GM19455 (cell line): ENCODE results near the gene GIN1.
"Not testable (repeated sequence)": the region's sequence is repeated elsewhere in the genome, so short reads cannot be mapped to it uniquely, and the experiment has no call there.

ENCODE experiments used
- ATAC-seq: cut with Tn5 transposase; IDR thresholded peaks from one replicate; pipeline ENCODE4 v1.9.1; 2021; ENCODE audit not compliant: unreplicated experiment

GIN1 gene

DNA sequence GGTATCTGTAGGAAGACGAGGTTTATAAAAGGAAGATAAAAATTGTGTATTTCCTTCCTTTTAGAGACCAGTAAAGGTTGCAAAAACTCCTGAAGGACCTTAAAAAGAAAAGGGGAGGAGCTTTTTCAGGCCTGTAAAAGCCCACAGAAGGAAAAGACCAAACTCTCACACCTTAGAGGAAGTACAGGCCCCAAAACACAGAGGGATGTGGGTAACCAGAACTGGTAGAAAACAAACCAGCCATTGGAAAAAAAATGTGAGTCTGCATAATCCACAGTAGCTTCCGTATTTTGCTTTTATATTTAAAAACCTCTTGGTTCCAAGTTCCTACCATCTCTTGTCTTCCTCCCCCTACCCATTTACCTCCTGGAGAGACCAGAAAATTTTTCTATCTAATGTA lies 8.5 kb downstream of the GIN1 start:
- ATAC-seq: no peak

DNA sequence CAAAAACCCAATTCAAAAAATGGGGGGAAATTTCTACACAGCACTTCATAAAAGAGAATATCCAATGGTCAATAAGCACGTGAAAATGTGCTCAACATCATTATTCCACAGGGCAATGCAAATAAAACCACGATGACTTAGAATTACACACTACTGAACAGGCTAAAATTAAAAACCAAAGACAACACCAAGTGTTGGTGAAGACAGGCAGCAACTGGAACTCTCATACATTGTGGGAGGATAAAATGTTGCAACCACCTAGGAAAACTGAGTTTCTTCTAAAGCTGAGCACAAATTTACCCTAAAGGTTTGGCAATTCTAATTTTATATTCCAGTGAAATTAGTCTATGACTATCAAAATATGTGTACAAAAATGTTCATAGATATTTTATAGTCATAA lies 9.5 kb downstream of the GIN1 start:
- no peak for ATAC-seq

DNA sequence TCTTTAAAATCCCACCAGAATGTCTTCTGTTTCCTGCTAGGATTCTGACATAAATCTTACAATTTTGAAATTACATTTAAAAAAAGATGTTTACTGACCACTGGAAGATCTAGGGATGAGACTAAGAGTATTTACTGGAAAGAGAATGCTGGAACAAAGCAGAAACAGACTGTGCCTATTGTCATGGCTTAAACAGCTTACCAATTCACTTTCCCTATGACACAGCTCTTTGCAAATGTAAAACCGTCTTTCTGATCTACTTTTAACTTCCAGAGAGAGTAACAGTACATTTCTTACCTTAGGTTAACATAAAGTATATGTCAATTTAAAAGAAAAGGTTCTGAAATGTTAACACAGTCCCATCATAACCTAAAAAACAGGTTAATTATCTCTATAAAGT lies 10.7 kb downstream of the GIN1 start:
- no peak for ATAC-seq

DNA sequence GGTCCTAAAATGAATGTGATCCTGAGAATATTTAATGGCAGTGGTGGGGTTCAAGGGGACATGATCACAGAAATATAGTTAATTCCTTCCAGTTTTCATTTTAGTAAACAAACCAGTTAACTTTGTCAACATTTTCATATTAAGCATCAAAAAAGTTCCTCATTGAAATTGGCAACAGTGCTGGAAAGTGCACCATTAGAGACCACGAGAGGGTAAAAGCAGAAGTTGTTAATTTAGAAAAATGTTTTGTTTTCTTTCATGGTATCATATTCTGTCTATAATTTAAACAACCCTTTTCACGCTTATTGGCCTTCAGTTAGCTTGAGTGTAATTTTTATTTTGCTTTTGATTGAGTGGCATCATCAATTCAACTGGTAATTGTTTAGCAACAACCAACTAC lies 11.9 kb downstream of the GIN1 start:
- ATAC-seq: no peak

DNA sequence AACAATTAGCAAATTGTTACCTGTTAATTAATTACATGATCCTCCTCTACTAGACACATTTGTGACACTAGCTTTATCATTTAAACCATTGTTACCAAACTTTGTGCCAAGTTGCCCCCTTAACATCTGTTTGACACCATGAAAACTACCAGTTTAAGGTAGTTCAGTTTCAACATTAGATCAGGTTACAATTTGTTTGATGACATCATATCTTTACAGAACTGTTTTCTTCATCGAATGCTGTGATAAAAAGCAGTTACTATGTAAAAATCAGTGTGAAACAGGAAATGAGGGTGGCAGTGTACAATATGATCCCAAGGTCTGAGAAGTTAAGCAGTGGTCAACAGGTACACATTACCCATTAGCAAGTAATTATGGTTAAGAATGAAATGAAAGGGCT lies 17.7 kb downstream of the GIN1 start:
- no peak for ATAC-seq

DNA sequence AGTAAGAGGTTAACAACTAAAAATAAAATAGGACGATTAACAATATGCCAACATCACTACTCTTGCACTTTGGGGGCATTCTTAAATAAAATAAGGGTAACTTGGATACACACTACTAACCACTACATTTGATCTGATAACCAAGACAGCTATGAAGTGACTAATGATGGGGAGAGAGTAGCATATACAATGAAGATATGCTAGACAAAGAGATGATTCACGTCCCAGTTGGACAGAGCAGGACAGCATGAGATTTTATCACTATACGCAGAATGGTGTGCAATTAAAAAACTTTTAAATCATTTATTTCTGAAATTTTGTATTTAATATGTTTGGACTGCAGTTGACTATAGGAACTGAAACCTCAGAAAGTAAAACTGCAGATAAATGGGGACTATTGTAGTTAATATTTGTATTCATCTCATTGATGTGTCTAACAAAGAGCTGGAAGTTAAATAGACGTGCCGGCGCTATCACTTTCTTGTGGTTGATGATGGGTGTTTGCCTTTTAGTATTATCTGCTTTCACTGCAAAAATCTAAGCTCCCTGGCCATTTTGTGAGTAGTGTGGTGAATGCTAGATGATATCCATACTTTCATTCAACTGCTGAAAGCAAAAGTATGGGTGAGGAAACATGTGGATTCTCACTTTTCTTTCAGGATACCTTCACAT lies 18.7 kb downstream of the GIN1 start:
- no peak for ATAC-seq

DNA sequence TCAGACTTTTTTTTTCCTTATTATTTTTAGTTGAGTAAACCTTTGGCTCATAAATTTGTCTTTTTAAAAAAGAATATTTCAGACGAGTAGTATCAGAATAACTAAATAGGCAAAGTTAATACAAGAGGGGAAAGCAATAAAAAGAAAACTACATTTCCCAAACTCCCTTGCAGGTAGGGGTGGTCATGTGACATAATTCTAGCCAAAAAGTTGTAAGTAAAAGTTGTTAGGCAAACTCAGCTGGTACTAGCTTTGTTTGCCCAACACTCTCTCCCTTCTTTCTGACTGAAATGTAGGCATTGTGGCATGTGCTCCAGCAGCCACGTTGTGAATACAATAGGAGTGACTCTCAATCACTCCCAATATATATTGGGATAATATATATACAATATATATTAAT lies 20.9 kb downstream of the GIN1 start:
- ATAC-seq: no peak

DNA sequence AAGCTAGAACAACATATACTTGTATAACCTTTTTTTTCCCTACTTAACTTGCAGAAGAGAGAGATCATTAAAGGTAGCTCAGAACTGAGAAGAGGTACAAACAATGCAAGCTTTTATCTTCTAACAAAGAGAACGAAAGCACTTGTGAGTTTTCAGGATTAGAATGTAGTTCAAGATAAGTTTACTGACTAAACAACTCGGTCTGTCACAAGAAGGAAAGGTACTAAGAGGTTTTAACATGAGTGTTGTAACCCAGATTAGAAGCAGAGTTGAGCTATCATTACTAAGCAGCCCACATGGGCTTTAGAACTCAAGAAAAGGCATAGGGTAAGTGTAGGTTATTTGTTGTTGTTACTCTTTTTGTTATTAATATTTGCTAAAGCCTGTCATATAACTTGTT lies 25.2 kb downstream of the GIN1 start:
- no peak for ATAC-seq

DNA sequence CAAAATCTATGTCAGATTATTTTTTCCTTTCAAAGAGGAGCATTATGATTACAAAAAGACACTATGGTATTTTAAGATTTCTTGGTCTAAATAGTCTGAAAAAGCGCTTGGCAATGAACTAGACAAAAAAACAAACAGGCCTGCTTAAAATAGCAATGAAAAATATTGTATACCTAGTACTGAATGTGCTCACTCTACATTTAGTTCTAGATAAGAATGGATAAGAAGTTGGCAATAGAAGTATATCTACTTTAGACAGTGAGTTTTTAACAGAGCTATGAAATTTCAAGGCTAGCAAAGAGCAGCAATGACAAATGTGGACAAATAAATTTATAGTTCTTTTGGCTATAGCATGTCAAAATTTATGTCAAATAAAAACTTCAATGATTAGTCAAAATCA lies 26.2 kb downstream of the GIN1 start:
- ATAC-seq: no peak

DNA sequence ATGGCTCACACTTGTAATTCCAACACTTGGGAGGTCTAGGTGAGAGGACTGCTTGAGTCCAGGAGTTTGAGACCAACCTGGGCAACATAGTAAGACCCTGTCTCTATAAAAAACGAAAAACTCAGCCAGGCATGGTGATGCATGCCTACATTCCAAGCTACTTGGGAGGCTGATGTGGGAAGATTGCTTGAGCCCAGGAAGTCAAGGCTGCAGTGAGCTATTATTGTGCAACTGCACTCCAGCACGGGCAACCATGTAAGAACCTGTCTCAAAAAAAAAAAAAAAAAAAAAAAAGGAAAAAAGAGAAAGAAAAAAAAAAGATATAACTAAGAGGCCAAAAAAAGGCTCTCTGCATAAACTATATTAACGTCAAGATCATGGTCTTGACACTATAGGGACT lies 27.3 kb downstream of the GIN1 start:
- ATAC-seq: no peak

DNA sequence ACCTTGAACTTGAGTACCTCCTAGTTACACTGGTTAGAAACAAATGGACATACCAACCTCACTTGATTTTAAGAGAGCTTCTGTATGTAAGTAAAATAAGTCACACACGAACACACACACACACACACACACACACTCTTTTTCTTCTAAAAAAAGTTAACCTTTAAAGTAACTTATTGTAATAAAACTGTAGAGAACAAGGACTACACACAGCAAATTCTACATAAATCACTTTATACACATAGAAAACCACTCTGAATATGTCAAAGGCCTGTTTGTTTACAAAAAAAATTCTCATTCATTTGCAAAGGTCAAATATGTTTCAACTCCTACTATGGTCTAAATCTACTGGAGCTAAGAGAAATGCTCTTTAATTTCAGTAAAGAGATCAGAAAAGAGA lies 29.1 kb downstream of the GIN1 start:
- ATAC-seq: no peak

DNA sequence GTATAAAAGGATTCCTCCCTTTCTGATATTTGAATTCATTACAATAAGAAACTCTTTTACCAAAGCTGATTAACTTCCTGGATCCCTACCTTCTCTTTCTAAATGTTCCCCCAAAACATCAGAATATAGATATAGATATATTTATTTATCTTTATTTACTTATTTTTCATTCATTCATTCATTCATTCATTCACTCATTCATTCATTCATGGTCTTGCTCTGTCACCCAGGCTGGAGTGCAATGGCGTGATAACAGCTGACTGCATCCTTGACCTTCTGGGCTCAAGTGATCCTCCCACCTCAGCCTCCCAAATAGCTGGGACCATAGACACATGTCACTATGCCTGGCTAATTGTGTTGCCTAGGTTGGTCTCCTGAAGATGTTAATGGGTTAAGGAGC lies 30.7 kb downstream of the GIN1 start:
- no peak for ATAC-seq

DNA sequence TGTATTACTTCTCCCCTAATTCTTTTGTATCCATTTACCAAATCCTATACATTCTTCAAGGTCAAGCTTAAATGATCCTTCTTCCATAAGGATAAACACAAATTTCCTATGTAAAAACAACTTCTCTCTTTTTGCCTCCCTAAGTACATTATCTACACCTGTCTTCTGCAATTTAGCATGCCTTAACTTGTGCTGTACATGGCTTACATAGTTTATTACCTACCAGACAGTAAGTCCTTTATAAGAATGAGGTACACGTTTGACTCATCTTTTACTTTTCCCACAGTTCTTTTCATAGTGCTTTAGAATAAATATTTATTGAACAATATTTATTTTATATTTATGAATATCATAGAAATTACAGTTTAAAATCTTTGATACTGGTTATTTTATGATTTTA lies 33.4 kb downstream of the GIN1 start:
- no peak for ATAC-seq

DNA sequence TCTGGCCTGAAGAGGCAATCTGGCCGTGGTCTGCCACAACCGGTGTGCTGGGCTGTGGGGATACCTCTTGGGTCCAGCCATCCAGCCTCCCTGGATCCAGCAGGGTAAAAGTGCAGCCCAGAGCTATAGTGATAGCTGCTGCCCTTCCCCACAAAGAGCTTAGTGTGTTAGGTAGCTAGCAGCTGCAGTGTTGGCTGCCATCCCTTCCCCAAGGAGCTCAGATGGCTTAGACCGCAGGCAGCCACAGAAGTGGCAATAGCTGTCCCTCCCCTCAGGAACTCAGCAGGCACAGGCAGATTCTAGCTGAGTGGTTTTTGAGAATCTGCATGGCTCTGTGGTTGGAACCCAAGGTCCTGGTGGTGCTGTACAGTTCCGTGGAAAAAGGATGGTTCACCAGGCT lies 40.1 kb downstream of the GIN1 start:
- ATAC-seq: no peak

DNA sequence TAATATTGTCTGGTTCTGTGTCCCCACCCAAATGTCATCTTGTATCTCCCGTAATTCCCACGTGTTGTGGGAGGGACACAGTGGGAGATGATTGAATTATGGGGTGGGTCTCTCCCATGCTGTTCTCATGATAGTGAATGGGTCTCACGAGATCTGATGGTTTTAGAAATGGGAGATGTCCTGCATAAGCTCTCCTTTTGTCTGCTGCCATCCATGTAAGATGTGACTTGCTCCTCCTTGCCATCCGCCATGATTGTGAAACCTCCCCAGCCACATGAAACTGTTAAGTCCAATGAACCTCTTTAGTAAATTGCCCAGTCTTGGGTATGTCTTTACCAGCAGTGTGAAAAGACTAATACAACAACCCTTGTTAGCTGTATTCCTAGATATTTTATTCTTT lies 44.5 kb downstream of the GIN1 start:
- ATAC-seq: no peak

DNA sequence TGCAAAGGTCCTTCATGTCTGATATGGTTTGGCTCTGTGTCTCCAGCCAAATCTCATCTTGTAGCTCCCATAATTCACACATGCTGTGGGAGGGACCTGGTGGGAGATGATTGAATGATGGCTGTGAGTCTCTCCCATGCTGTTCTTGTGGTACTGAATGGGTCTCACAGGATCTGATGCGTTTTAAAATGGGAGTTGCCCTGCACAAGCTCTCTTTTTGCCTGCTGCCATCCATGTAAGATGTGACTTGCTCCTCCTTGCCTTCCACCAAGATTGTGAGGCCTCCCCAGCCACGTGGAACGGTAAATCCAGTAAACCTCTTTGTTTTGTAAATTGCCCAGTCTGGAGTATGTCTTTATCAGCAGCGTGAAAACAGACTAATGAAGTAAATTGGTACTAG lies 46.4 kb downstream of the GIN1 start:
- ATAC-seq: not testable (repeated sequence)

DNA sequence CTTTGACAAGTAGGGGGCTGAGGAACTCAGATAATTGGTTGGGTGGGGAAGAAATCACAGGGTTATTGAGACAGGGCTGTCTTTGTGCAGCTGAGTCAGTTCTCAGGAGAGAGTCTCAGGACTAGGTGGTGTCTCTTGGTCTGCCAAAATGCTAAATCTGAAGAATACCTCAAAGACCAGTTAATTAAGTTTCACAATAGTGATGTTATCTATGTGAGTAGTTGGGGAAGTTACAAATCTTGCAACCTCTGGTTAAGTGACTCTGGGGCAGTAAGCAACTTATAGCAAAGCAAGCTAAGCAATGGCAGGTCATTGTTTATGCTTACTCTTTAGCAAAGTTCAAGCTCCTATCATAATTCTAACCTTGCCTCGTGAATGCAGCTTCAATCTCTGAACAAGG lies 53.6 kb downstream of the GIN1 start:
- no peak for ATAC-seq

DNA sequence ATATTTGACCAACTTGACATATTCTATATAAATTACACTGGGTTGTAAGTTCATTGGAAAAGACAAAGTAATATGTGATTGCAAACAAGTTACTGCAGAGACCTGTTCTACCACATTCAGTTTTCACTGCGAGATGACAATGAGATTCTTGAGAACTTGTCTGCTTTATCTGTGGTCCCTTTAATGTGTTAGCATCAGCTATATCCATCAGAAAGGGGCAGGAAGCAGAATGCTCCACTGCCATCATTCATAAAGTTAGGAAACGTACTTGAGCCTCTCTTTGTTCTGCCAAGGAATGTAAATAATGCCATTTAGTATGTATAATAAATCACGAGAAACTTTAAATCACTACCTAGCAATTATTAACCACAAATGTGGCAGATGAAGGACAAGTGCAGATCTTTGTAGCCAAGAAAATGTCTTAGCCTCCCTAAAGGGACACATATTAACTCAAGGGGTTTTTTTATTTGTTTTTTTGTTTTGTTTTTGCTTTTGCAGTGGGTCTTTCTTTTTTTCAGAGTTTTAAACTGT lies 59.4 kb downstream of the GIN1 start:
- no peak for ATAC-seq

DNA sequence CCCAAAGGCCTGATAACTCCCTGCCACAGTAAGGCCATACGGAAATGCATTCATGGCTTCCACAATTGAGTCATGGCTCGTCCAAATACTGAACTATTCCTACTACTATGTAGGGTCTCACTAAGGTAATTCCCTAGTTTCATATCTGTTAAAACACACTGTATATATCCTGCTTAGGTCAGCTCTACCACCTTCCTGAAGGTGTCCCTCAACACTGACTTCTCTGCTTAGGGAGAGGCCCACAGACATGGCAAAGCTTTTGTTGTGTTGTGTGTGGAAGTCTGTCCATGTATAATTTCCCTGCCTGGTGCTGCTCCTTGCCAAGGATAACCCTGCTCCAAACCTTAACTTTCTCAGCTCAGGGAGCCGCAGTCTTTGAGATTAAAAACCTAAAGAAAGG lies 60.4 kb downstream of the GIN1 start:
- no peak for ATAC-seq

DNA sequence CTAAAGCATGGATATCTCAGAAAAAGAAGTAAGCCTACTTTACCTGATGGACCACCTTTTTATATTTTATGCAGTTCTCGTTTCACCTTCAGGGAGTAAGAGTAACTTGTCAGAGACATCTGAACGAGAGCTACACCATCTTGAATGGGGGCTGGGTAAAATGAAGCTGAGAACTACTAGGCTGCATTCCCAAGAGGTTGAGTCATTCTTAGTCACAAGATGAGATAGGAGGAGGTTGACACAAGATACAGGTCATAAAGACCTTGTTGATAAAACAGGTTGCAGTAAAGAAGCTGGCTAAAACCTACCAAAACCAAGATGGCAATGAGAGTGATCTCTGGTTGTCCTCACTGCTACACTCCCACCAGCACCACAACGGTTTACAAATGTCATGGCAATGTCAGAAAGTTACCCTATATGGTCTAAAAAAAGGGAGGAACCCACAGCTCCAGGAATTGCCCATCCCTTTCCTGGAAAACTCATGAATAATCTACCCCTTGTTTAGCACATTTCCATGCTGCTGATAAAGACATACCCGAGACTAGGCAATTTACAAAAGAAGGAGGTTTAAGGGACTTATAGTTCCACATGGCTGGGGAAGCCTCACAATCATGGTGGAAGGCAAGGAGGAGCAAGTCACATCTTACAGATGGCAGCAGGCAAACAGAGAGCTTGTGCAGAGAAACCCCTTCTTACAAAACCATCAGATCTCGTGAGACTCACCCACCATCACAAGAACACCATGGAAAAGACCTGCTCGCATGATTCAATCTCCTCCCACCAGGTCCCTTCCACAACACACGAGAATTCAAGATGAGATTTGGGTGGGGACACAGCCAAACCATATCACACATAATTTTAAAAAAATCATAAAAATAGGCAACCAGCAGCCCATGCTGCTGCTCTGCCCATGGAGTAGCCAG lies 62.5 kb downstream of the GIN1 start:
- ATAC-seq: no peak

DNA sequence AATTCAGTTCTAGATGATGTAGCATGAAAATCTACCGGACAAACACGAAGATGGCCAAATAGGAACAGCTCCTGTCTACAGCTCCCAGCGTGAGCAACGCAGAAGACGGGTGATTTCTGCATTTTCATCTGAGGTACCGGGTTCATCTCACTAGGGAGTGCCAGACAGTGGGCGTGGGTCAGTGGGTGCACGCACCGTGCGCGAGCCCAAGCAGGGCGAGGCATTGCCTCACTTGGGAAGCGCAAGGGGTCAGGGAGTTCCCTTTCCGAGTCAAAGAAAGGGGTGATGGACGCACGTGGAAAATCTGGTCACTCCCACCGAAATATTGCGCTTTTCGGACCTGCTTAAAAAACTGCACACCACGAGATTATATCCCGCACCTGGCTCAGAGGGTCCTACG lies 73.2 kb downstream of the GIN1 start:
- ATAC-seq: not testable (repeated sequence)

DNA sequence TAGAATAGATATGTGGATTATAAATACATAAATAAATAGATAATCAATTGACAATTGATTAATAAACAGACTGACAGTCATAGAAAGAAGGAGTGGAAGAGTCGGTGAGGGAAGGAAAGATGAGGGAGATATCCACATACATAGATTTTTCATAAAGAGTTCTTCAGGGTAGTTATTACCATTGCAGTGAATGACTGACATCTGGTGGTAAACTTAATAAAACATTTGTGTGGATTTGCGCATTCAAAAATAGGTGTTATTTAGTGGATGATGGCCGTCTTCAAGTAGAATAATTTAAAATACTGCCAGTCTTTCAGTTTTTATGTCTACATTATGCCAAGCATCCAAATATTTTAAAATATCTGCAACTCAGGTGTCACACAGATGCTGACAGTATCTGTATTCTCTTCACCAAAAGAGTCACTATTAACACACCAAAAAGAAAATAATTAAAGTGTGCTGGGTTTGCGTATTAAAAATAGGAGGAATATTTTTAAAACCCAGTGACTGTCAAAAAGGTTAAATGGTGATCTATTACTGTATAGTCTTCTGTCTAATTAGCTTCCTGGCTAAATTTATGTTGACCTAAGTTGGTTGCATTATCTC lies 78.8 kb downstream of the GIN1 start:
- ATAC-seq: no peak
